Neural cell (in vitro differentiated cells): ENCODE results near the gene LPP.

Experiments used
- EP300 ChIP-seq: fragments of 450-650 bp; conservative IDR thresholded peaks from 2 replicates; pipeline ENCODE4 v1.6.1; 2014; ENCODE audit warnings: antibody characterized with exemption, mild to moderate bottlenecking, moderate library complexity; ENCODE audit not compliant: poor library complexity, severe bottlenecking
- EZH2 ChIP-seq: fragments of 200-600, 300-800 bp; shearing (Covaris generic), sonication (generic); IDR thresholded peaks from 2 replicates; pipeline ENCODE4 v1.6.1; 2014; ENCODE audit warnings: antibody characterized with exemption, low read length, borderline replicate concordance, mild to moderate bottlenecking; ENCODE audit not compliant: insufficient read depth, poor library complexity, severe bottlenecking
- MXI1 ChIP-seq: fragments of 450-650 bp; conservative IDR thresholded peaks from 2 replicates; pipeline ENCODE4 v1.6.1; 2014; ENCODE audit warnings: antibody characterized with exemption, mild to moderate bottlenecking; ENCODE audit not compliant: poor library complexity, severe bottlenecking
- POLR2AphosphoS5 ChIP-seq: IDR thresholded peaks from 2 replicates; pipeline ENCODE4 v1.6.1; 2012
- RAD21 ChIP-seq: fragments of 450-650 bp; conservative IDR thresholded peaks from 2 replicates; pipeline ENCODE4 v1.6.1; 2014; ENCODE audit warnings: antibody characterized with exemption, mild to moderate bottlenecking, moderate library complexity
- REST ChIP-seq: IDR thresholded peaks from 2 replicates; pipeline ENCODE4 v1.6.1; 2012; ENCODE audit warnings: borderline replicate concordance
- TAF1 ChIP-seq: IDR thresholded peaks from 2 replicates; pipeline ENCODE4 v1.6.1; 2012; ENCODE audit warnings: low read depth
- TF ChIP-seq, protein P1 (sequence below): fragments of 450-650 bp; IDR thresholded peaks from 2 replicates; pipeline ENCODE4 v1.5.1; 2014; ENCODE audit warnings: antibody characterized with exemption, mild to moderate bottlenecking, moderate library complexity; ENCODE audit not compliant: poor library complexity, severe bottlenecking

DNA sequence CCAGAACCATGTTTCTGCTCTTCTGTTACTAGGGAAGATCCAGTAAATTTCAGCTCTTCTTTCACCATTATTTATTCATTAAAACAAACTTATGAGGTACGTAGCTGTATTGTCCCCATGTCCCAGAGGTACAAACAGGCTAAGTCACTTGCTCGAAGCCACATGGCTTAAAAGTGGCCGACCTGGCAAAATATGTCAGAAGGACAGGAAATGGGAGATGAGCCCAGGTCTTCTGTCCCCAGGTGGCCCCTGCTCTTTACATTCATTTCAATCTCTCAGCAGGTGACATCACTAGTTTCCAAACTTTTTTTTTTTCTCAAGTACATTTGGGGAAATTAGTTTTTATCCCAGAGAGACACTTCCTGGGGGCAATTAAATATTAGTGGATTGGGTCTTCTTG is 34.1 kb upstream of the LPP start:
- TF ChIP-seq REST (no peak), EP300 (no peak), EZH2 (no peak), POLR2AphosphoS5 (no peak), MXI1 (no peak), TAF1 (no peak), RAD21 (no peak)
- TF ChIP-seq, protein P1, sequence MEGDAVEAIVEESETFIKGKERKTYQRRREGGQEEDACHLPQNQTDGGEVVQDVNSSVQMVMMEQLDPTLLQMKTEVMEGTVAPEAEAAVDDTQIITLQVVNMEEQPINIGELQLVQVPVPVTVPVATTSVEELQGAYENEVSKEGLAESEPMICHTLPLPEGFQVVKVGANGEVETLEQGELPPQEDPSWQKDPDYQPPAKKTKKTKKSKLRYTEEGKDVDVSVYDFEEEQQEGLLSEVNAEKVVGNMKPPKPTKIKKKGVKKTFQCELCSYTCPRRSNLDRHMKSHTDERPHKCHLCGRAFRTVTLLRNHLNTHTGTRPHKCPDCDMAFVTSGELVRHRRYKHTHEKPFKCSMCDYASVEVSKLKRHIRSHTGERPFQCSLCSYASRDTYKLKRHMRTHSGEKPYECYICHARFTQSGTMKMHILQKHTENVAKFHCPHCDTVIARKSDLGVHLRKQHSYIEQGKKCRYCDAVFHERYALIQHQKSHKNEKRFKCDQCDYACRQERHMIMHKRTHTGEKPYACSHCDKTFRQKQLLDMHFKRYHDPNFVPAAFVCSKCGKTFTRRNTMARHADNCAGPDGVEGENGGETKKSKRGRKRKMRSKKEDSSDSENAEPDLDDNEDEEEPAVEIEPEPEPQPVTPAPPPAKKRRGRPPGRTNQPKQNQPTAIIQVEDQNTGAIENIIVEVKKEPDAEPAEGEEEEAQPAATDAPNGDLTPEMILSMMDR = no peak
